OCI-LY7 (cell line): ENCODE data around the gene MYO16. TPM values are rescaled to one million over a fixed set of nuclear protein-coding genes. Genes with fewer than 3 reads are reported as not detected.

Experiments
- BruUV-seq: library from RNA; stranded (reverse); fragments of 400-500 nt; replicated peaks from 2 replicates; lab custom pipeline; 2021; lab: Mats Ljungman, UMichigan
- CTCF ChIA-PET: fragments of 300-600 bp; sonication (Branson Sonifier 250); formaldehyde crosslinking; loops from one replicate; lab custom pipeline; 2022; ENCODE audit warnings: antibody characterized with exemption; ENCODE audit not compliant: unreplicated experiment; lab: Charles Lee
- POLR2A ChIA-PET: fragments of 300-600 bp; sonication (Branson Sonifier 250); formaldehyde crosslinking; loops from one replicate; lab custom pipeline; 2022; ENCODE audit warnings: antibody characterized with exemption; lab: Charles Lee
- DNase-seq: peaks from one replicate; pipeline ENCODE4 v3.0.0-alpha.2; 2015; ENCODE audit warnings: low spot score
- H2AFZ ChIP-seq: fragments of 200-600 bp; sonication (generic), shearing (Covaris generic); 2 replicates; pipeline ENCODE4 v1.6.1; 2014; ENCODE audit warnings: mild to moderate bottlenecking, antibody characterized with exemption, low read length, moderate library complexity
- H3K27ac ChIP-seq: fragments of 200-600 bp; sonication (generic); 2 replicates; pipeline ENCODE4 v1.5.1; 2014; ENCODE audit warnings: mixed run types, low read depth, mild to moderate bottlenecking, moderate library complexity, low read length, inconsistent platforms; ENCODE audit not compliant: poor library complexity, severe bottlenecking
- H3K36me3 ChIP-seq: fragments of 200-600 bp; sonication (generic); 2 replicates; pipeline ENCODE4 v1.6.1; 2014; ENCODE audit warnings: mild to moderate bottlenecking, antibody characterized with exemption, low read length, moderate library complexity, mixed read lengths; ENCODE audit not compliant: insufficient read depth
- H3K4me1 ChIP-seq: fragments of 200-600 bp; sonication (generic); 2 replicates; pipeline ENCODE4 v1.5.1; 2014; ENCODE audit warnings: mild to moderate bottlenecking, low read length; ENCODE audit not compliant: insufficient read depth, poor library complexity, severe bottlenecking
- H3K4me2 ChIP-seq: fragments of 200-600 bp; sonication (generic); 2 replicates; pipeline ENCODE4 v1.6.1; 2014; ENCODE audit warnings: mild to moderate bottlenecking, low read length
- H3K4me3 ChIP-seq: fragments of 200-600 bp; sonication (generic); 2 replicates; pipeline ENCODE4 v1.5.1; 2014; ENCODE audit warnings: mild to moderate bottlenecking, low read depth, low read length; ENCODE audit not compliant: poor library complexity, severe bottlenecking
- H3K79me2 ChIP-seq: fragments of 200-600 bp; sonication (generic); 2 replicates; pipeline ENCODE4 v1.6.1; 2016; ENCODE audit warnings: low read depth, mild to moderate bottlenecking, low read length, moderate library complexity, mixed read lengths; ENCODE audit not compliant: insufficient read depth
- H3K9me2 ChIP-seq: fragments of 200-600 bp; sonication (generic); 2 replicates; pipeline ENCODE4 v1.6.1; 2016; ENCODE audit warnings: mild to moderate bottlenecking, low read length, mixed read lengths; ENCODE audit not compliant: insufficient read depth
- H3K9me3 ChIP-seq: fragments of 200-600 bp; sonication (generic); 2 replicates; pipeline ENCODE4 v1.6.1; 2014; ENCODE audit warnings: mild to moderate bottlenecking, mixed run types, low read length, mixed read lengths
- H4K20me1 ChIP-seq: fragments of 200-600 bp; sonication (generic); 2 replicates; pipeline ENCODE4 v1.6.1; 2014; ENCODE audit warnings: mild to moderate bottlenecking, antibody characterized with exemption, low read length, moderate library complexity, mixed read lengths; ENCODE audit not compliant: insufficient read depth
- CTCF ChIP-seq: fragments of 200-600 bp; sonication (generic); conservative IDR thresholded peaks from 2 replicates; pipeline ENCODE4 v1.5.1; 2014; ENCODE audit warnings: mild to moderate bottlenecking, antibody characterized with exemption, low read length, moderate library complexity, mixed read lengths
- EZH2phosphoT487 ChIP-seq: fragments of 200-600 bp; sonication (generic); IDR thresholded peaks from 2 replicates; pipeline ENCODE4 v1.6.1; 2018; ENCODE audit warnings: low read depth, borderline replicate concordance, mild to moderate bottlenecking, mixed run types, antibody characterized with exemption, low read length, moderate library complexity, mixed read lengths
- intact Hi-C: fragments of 100-400 bp; cut with micrococcal nuclease; formaldehyde crosslinking; loops from one replicate; pipeline ENCODE4 v1.10.0; 2022; ENCODE audit not compliant: unreplicated experiment
- total RNA-seq, 2 experiments: library from RNA; depleted of rRNA in 1 of 2; stranded (reverse); fragments of >200 nt in 1 of 2; shearing (Covaris generic) in 1 of 2; gene quantifications; 2 replicates each; pipeline ENCODE4 v1.2.3, GENCODE V29; 2014 to 2022

The MYO16 gene
- total RNA-seq, 2 experiments from 2014 or later: 0.06 TPM; not detected in 1

- no peaks in the 10 kb centered on the region for H3K79me2 ChIP-seq
- CTCF ChIA-PET: no interaction called here
- no peak overlapping the region for H3K27ac ChIP-seq
- H3K9me2 ChIP-seq: no peaks in the 10 kb centered on the region
- no peaks in the 10 kb centered on the region for H3K4me1 ChIP-seq
- H3K36me3 ChIP-seq: no peaks in the 10 kb centered on the region
- no peak for TF ChIP-seq EZH2phosphoT487
- TF ChIP-seq CTCF: no peak
- H4K20me1 ChIP-seq: no peaks in the 10 kb centered on the region
- POLR2A ChIA-PET: no interaction called here
- no TSS peak for BruUV-seq
- no peaks in the 10 kb centered on the region for H3K9me3 ChIP-seq
- no peak overlapping the region for H2AFZ ChIP-seq
- H3K4me2 ChIP-seq: no peak overlapping the region
- DNase-seq: no peak
- H3K4me3 ChIP-seq: no peak overlapping the region
- intact Hi-C loops: no loop called here
Observed at GRCh38 chr13:108662528-108662927, 33.1 kb downstream of the MYO16 start.

- ChIA-PET CTCF (no interaction called here), POLR2A (no interaction called here)
- H3K4me2 ChIP-seq: no peak overlapping the region
- no peak overlapping the region for H3K27ac ChIP-seq
- no peaks in the 10 kb centered on the region for H3K9me2 ChIP-seq
- no peak overlapping the region for H2AFZ ChIP-seq
- intact Hi-C loops: no loop called here
- TF ChIP-seq EZH2phosphoT487: no peak
- no peak for TF ChIP-seq CTCF
- no peaks in the 10 kb centered on the region for H4K20me1 ChIP-seq
- H3K9me3 ChIP-seq: no peaks in the 10 kb centered on the region
- DNase-seq: no peak
- no peak overlapping the region for H3K4me3 ChIP-seq
- H3K4me1 ChIP-seq: no peaks in the 10 kb centered on the region
- H3K79me2 ChIP-seq: no peaks in the 10 kb centered on the region
- no peaks in the 10 kb centered on the region for H3K36me3 ChIP-seq
- BruUV-seq: no TSS peak
Observed at GRCh38 chr13:108663710-108664109, 34.3 kb downstream of the MYO16 start.

- Histone ChIP-seq H3K9me3 (no peaks in the 10 kb centered on the region), H3K27ac (no peak overlapping the region), H3K79me2 (no peaks in the 10 kb centered on the region), H3K4me1 (no peaks in the 10 kb centered on the region), H3K4me3 (no peak overlapping the region), H2AFZ (no peak overlapping the region), H4K20me1 (no peaks in the 10 kb centered on the region), H3K4me2 (no peak overlapping the region), H3K9me2 (no peaks in the 10 kb centered on the region), H3K36me3 (no peaks in the 10 kb centered on the region)
- TF ChIP-seq CTCF: no peak
- no peak for TF ChIP-seq EZH2phosphoT487
- POLR2A ChIA-PET: no interaction called here
- intact Hi-C loops: no loop called here
- no TSS peak for BruUV-seq
- DNase-seq: no peak
- CTCF ChIA-PET: no interaction called here
Observed at GRCh38 chr13:108667205-108667604, 37.8 kb downstream of the MYO16 start.
